GM12875 (cell line): ENCODE results near the gene MAPT.

Experiments
- H3K4me3 ChIP-seq: one replicate; pipeline ENCODE4 v1.5.1; 2011; ENCODE audit warnings: low read depth, low read length, control low read depth
- TF ChIP-seq, protein P1 (sequence below): IDR thresholded peaks from 2 replicates; pipeline ENCODE4 v1.5.1; 2011; ENCODE audit warnings: low read depth, mild to moderate bottlenecking, control low read depth, inconsistent platforms, low read length, moderate library complexity, borderline replicate concordance; ENCODE audit not compliant: insufficient read depth

MAPT gene

DNA sequence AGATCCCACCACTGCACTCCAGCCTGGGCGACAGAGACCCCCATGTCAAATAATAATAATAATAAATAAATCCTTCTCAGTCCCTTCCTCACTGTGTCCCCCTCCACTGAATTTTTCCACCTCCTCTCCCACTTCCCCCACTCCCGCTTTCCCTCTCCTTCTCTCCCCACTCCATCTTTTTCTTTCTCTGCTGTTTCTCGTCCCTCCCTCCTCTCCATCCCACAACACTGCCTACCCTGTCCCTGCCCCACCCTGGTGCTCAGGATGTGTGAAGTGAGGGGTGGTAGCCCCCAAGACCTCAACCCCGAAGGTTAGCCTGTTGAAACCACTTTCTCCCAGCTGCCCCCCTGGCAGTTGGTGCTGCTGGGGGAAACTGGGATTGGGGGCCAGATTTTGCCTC, 70.3 kb downstream of the MAPT start:
- no peak overlapping the region for H3K4me3 ChIP-seq
- TF ChIP-seq, protein P1, sequence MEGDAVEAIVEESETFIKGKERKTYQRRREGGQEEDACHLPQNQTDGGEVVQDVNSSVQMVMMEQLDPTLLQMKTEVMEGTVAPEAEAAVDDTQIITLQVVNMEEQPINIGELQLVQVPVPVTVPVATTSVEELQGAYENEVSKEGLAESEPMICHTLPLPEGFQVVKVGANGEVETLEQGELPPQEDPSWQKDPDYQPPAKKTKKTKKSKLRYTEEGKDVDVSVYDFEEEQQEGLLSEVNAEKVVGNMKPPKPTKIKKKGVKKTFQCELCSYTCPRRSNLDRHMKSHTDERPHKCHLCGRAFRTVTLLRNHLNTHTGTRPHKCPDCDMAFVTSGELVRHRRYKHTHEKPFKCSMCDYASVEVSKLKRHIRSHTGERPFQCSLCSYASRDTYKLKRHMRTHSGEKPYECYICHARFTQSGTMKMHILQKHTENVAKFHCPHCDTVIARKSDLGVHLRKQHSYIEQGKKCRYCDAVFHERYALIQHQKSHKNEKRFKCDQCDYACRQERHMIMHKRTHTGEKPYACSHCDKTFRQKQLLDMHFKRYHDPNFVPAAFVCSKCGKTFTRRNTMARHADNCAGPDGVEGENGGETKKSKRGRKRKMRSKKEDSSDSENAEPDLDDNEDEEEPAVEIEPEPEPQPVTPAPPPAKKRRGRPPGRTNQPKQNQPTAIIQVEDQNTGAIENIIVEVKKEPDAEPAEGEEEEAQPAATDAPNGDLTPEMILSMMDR, result no peak

DNA sequence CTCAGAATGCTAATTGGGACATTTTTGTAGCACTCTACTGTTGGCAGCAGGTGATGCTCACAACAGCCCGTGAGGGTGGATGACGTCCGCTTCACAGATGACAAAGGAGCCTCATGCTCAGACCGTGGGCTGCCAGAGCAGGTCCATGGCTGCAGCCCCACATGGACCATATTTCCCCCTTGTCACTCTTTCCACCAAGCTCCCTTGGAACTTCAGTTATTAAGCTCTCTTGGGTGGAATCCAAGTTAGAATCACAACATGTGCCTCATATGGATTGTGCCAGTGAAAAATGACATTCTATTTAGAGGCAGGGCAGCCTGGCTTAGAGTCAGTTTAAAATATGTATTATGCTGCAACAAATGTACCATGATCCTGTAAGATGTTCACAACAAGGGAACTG, 71.5 kb downstream of the MAPT start:
- no peak overlapping the region for H3K4me3 ChIP-seq
- TF ChIP-seq, protein P1, result no peak

- TF ChIP-seq, protein P1, result no peak
- H3K4me3 ChIP-seq, result no peak overlapping the region
These were observed 72.4 kb downstream of the MAPT start for GRCh38 chr17:45966606-45967280.

DNA sequence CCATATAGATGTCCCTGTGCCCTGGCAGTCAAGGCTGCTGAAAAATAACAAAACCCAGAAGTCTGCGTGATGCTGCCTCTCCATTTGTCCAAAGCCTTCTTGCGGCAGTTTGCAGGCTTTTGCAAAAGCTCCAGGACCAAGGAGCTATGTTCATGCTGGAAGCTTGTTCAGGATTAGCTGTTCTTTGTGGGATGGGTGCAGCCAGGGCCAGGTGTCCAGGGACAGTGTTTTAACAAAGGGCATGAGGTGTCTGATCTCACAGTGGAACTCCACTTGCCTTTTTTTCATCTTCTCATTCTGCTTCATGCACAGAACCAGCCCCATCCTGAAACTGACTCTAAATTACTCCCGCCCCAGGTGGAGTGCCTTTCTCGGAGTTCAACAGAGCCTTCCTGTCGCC, 73.0 kb downstream of the MAPT start:
- TF ChIP-seq, protein P1, result no peak
- no peak overlapping the region for H3K4me3 ChIP-seq

DNA sequence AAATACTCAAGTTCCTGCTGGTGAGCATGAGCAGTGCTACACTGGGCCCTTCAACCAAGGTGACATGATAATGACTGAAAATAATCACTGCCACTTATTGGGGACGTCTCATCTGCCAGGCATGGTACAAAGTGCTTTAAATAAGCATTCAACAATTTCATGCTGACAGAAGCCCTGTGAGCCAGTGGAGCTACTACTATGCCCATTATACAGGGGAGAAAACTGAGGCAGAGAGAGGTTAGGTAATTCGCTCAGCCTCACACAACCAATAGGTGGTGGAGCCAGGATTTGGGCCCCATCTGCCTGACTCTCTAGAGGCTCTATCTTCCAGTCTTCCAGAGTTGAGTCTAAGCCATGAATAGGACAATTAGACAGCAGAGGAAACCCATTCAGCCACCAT, 74.4 kb downstream of the MAPT start:
- no peak overlapping the region for H3K4me3 ChIP-seq
- TF ChIP-seq, protein P1, result no peak

- no peak overlapping the region for H3K4me3 ChIP-seq
- TF ChIP-seq, protein P1, result no peak
These were observed 75.4 kb downstream of the MAPT start for GRCh38 chr17:45969726-45970125.

DNA sequence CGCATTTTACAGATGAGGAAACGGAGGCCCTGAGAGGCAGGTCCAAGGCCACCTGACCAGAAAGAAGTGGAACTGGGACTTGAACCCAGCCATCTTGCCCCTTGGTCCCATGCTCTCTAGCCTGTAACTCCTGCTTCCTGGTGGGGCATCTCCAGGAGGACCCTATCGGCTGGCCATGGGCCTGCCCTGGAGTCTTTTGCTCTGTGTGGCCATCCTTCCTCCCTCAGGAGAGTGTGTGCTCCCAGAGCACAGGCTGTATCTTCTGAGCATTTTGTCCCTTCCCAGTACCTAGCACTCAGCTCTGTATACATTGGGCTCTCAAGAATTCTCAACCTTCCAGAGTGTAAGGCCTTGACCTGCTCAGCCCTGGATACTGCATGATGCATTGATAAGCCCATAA, 76.3 kb downstream of the MAPT start:
- TF ChIP-seq, protein P1, result no peak
- no peak overlapping the region for H3K4me3 ChIP-seq
